Left ventricle myocardium inferior (tissue), 1 donor: ENCODE measurements around the gene SCAANT1. TPM values are rescaled to one million over a fixed set of nuclear protein-coding genes. Genes with fewer than 3 reads are reported as not detected.

Experiments used
- DNase-seq: peaks from one replicate; pipeline ENCODE4 v3.0.0-alpha.2; 2020
- H3K27ac ChIP-seq: fragments of 200-600 bp; replicated peaks from 2 replicates; pipeline ENCODE4 v1.8.0; 2021
- H3K27me3 ChIP-seq: fragments of 200-600 bp; 2 replicates; pipeline ENCODE4 v1.8.0; 2021; ENCODE audit warnings: low read depth
- H3K36me3 ChIP-seq: fragments of 200-600 bp; 2 replicates; pipeline ENCODE4 v1.8.0; 2021
- H3K4me1 ChIP-seq: fragments of 200-600 bp; 2 replicates; pipeline ENCODE4 v1.8.0; 2021
- H3K4me3 ChIP-seq: fragments of 200-600 bp; 2 replicates; pipeline ENCODE4 v1.8.0; 2021; ENCODE audit warnings: mild to moderate bottlenecking, moderate library complexity
- H3K9me3 ChIP-seq: fragments of 200-600 bp; replicated peaks from 2 replicates; pipeline ENCODE4 v1.8.0; 2021
- intact Hi-C: fragments of 100-400 bp; cut with micrococcal nuclease; formaldehyde crosslinking; loops from one replicate; pipeline ENCODE4 v1.11.0; 2022
- total RNA-seq: library from RNA; stranded (reverse); fragmentation: NEBNext Ultra II Directional; extraction: Animal tissue kit (Norgen Biotek cat#: 25700); gene quantifications from one replicate; pipeline ENCODE4 v1.2.1, GENCODE V29; 2021
- TF ChIP-seq, protein P1 (sequence below): fragments of 200-600 bp; IDR thresholded peaks from 2 replicates; pipeline ENCODE4 v1.8.0; 2021; ENCODE audit warnings: antibody characterized with exemption, mild to moderate bottlenecking, borderline replicate concordance
- donor health status: DM: no; HTN: yes; CAD: no; lungs with severe emphysema.

SCAANT1 gene
- total RNA-seq, 1 donor from 2014 or later, result not detected

DNA sequence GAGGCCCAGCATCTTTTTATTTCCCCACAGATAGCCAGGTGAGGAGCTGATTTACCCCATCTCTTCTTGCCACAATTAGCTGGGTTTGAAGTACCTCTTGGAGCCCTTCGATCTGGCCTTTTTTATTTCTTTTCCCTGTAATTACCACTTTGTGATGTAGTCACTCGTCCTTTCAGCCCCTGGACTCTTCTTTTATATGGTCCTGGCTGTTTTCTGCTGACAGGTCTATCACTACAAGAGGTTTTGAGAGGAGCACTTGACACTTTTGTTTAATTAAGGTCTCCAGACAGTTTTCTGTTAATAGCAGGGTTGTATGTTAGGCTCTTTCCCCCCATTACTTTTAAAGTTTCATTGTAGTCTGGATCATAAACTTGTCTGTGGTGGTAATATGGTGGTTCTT lies 36.7 kb downstream of the SCAANT1 start:
- Histone ChIP-seq H3K27ac (no peak overlapping the region), H3K4me1 (peaks cover 66% of the 10 kb centered on the region), H3K4me3 (no peak overlapping the region), H3K9me3 (no peaks in the 10 kb centered on the region), H3K36me3 (no peaks in the 10 kb centered on the region), H3K27me3 (no peaks in the 10 kb centered on the region)
- TF ChIP-seq, protein P1, sequence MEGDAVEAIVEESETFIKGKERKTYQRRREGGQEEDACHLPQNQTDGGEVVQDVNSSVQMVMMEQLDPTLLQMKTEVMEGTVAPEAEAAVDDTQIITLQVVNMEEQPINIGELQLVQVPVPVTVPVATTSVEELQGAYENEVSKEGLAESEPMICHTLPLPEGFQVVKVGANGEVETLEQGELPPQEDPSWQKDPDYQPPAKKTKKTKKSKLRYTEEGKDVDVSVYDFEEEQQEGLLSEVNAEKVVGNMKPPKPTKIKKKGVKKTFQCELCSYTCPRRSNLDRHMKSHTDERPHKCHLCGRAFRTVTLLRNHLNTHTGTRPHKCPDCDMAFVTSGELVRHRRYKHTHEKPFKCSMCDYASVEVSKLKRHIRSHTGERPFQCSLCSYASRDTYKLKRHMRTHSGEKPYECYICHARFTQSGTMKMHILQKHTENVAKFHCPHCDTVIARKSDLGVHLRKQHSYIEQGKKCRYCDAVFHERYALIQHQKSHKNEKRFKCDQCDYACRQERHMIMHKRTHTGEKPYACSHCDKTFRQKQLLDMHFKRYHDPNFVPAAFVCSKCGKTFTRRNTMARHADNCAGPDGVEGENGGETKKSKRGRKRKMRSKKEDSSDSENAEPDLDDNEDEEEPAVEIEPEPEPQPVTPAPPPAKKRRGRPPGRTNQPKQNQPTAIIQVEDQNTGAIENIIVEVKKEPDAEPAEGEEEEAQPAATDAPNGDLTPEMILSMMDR, result no peak
- DNase-seq, result no peak
- intact Hi-C loops, result no loop called here

DNA sequence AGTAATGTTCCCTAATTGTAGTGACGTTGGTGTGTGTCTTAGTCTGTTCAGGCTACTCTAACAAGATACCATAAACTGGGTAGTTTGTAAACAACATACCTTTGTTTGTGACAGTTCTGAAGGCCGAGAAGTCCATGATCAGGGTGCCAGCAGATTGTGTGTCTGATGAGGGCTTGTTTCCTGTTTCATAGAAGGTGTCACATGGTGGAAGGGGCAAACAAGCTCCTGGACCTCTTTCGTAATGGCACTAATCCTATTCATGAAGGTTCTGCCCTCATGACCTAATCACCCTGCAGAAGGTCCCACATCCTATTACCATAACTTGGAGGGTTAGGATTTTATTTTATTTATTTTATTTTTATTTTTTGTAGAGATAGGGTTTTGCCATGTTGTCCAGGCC lies 37.4 kb downstream of the SCAANT1 start:
- TF ChIP-seq, protein P1, result no peak
- DNase-seq, result no peak
- Histone ChIP-seq H3K36me3 (no peaks in the 10 kb centered on the region), H3K27me3 (no peaks in the 10 kb centered on the region), H3K27ac (no peak overlapping the region), H3K4me1 (peaks cover 66% of the 10 kb centered on the region), H3K4me3 (no peak overlapping the region), H3K9me3 (no peaks in the 10 kb centered on the region)
- intact Hi-C loops, result no loop called here

DNA sequence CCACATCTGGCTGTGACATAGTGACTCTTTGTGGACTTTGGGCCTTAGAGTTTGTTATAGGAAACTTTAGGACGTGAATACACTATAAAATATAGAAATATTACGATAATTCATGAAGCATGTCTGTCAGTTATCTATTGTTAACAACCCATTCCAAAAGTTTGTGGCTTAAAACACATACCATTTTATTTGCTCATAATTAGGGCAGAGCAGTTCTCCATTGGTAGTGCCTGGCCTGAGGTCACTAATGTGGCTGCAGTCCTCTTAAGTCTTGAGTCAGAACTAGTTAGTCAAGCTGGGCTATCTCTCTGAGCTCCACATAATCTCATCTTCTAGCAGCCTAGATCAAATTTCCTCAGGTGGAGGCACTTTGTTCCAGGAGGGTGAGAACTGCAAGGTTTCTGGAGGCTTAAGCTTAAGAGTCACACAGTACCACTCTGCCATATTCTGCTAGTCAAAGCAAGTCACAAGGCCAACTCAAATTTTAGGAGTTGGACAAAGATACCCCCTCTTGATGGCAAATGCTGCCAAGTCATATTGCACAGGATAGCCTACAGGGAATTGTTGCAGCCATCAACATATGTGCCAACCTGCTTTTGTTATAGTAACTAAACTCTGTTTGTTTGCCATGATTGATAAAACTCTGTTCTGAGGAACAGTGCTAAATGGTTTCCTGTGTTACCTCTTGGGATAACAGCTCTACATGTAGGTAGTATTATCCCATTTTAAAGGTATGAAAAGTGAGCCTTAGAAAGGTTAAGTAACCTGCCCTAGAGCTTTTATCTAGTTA lies 39.9 kb downstream of the SCAANT1 start:
- no peak for DNase-seq
- H3K36me3 ChIP-seq, result no peaks in the 10 kb centered on the region
- intact Hi-C loops, result no loop called here
- H3K4me3 ChIP-seq, result no peak overlapping the region
- no peaks in the 10 kb centered on the region for H3K9me3 ChIP-seq
- no peak overlapping the region for H3K27ac ChIP-seq
- no peaks in the 10 kb centered on the region for H3K27me3 ChIP-seq
- peaks cover 48% of the 10 kb centered on the region for H3K4me1 ChIP-seq
- TF ChIP-seq, protein P1, result no peak

- TF ChIP-seq, protein P1, result no peak
- intact Hi-C loops, result no loop called here
Measured at GRCh38 chr3:63870615-63871005, 41.6 kb downstream of the SCAANT1 start.

DNA sequence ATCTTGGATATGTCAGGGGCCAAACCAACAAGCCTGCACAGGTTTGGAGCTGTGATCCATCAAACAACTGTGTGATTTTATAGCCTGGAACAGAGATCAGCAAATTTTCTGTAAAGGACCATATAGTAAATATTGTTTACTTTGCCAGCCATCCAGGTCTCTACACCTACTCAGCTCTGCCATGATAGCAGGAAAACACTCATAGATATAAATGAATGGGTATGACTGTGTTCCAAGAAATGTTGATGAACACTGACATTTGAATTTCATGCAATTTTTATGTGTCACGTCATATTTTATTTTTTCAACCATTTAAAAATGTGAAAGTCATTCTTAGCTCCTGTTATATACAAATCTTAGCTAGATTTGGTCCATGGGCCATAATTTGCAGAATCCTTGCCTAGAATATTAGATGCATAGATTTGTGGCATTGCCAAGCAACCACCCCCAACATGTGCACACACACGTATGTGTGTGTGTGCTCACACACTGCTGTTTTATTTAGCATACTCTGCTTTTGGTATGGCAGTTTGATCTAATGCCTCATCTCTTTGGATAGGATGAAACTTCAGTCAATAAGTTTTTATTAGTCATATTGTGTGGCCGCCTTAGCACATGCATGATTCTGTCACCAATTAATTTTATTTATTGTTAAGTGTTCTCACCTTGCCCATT lies 42.1 kb downstream of the SCAANT1 start:
- Histone ChIP-seq H3K36me3 (no peaks in the 10 kb centered on the region), H3K9me3 (no peaks in the 10 kb centered on the region), H3K4me3 (no peak overlapping the region), H3K27me3 (no peaks in the 10 kb centered on the region), H3K27ac (no peak overlapping the region), H3K4me1 (peaks cover 29% of the 10 kb centered on the region)
- intact Hi-C loops, result no loop called here
- DNase-seq, result no peak
- TF ChIP-seq, protein P1, result no peak

More at GRCh38 chr3:63870615-63871005, 41.6 kb downstream of the SCAANT1 start:
- H3K4me1 ChIP-seq, result peaks cover 31% of the 10 kb centered on the region
- H3K9me3 ChIP-seq, result no peaks in the 10 kb centered on the region
- no peak overlapping the region for H3K27ac ChIP-seq
- DNase-seq, result no peak
- H3K36me3 ChIP-seq, result no peaks in the 10 kb centered on the region
- no peaks in the 10 kb centered on the region for H3K27me3 ChIP-seq
- no peak overlapping the region for H3K4me3 ChIP-seq
